ENCODE results near the gene IL17RD. TPM values are rescaled to one million over a fixed set of nuclear protein-coding genes. Genes with fewer than 3 reads are reported as not detected.

The IL17RD gene
- total and polyA plus RNA-seq, 11 donors, result 1.4 to 11.3 (median 5.4) TPM

GRCh38 chr3:57142411-57142723 is 22.8 kb downstream of the IL17RD start:
- 46 to 53% (median 51%) methylated on average over 11 of the region's 11 CpGs for WGBS, 4 donors
- DNase-seq, result no peak
- no peak overlapping the region for H3K4me3 ChIP-seq
- H3K4me1 ChIP-seq, result peaks cover 0 to 19% (median 0%) of the 10 kb centered on the region in 12 donors
- peak overlapping the region in 2 of 12 donors; percentile 18 to 44 for H3K27ac ChIP-seq
- no peak for ATAC-seq
- H3K27me3 ChIP-seq, result no peaks in the 10 kb centered on the region
- no peak for TF ChIP-seq POLR2A (IDR thresholded peaks at IDR 0.05)
- TF ChIP-seq CTCF (IDR thresholded peaks at IDR 0.05), result no peak
- no peaks in the 10 kb centered on the region for H3K36me3 ChIP-seq
- intact Hi-C loops (cut with DNase I), result no loop called here
- no peaks in the 10 kb centered on the region for H3K9me3 ChIP-seq

- WGBS, 4 donors, result 34 to 41% (median 39%) methylated on average over 5 of the region's 5 CpGs
- no peak for DNase-seq
- intact Hi-C loops (cut with DNase I), result no loop called here
- Histone ChIP-seq H3K36me3 (no peaks in the 10 kb centered on the region), H3K4me1 (peaks cover 0 to 19% (median 0%) of the 10 kb centered on the region in 12 donors), H3K27ac (peak overlapping the region in 3 of 12 donors; percentile 15 to 44 (median 18)), H3K27me3 (no peaks in the 10 kb centered on the region), H3K4me3 (no peak overlapping the region), H3K9me3 (no peaks in the 10 kb centered on the region)
- TF ChIP-seq CTCF (IDR thresholded peaks at IDR 0.05) (no peak), POLR2A (IDR thresholded peaks at IDR 0.05) (no peak)
- no peak for ATAC-seq
Measured at GRCh38 chr3:57141719-57142410, 23.3 kb downstream of the IL17RD start.

- intact Hi-C loops (cut with DNase I), result no loop called here
- Histone ChIP-seq H3K4me3 (no peak overlapping the region), H3K9me3 (no peaks in the 10 kb centered on the region), H3K27ac (no peak overlapping the region), H3K27me3 (no peaks in the 10 kb centered on the region), H3K4me1 (peaks cover 0 to 21% (median 0%) of the 10 kb centered on the region in 12 donors), H3K36me3 (no peaks in the 10 kb centered on the region)
- DNase-seq (no peak), ATAC-seq (no peak)
- WGBS, 4 donors, result 87 to 98% (median 95%) methylated on average over 5 of the region's 5 CpGs
- no peak for TF ChIP-seq POLR2A (IDR thresholded peaks at IDR 0.05)
- no peak for TF ChIP-seq CTCF (IDR thresholded peaks at IDR 0.05)
Measured at GRCh38 chr3:57140894-57141293, 24.3 kb downstream of the IL17RD start.

- WGBS, 4 donors, result 73 to 84% (median 79%) methylated on average over 5 of the region's 5 CpGs
- H3K4me3 ChIP-seq, result no peak overlapping the region
- H3K36me3 ChIP-seq, result no peaks in the 10 kb centered on the region
- no peak overlapping the region for H3K27ac ChIP-seq
- intact Hi-C loops (cut with DNase I), result no loop called here
- H3K27me3 ChIP-seq, result no peaks in the 10 kb centered on the region
- DNase-seq (no peak), ATAC-seq (no peak)
- no peaks in the 10 kb centered on the region for H3K9me3 ChIP-seq
- TF ChIP-seq CTCF (IDR thresholded peaks at IDR 0.05) (no peak), POLR2A (IDR thresholded peaks at IDR 0.05) (no peak)
- H3K4me1 ChIP-seq, result peaks cover 0 to 14% (median 5%) of the 10 kb centered on the region in 12 donors
Measured at GRCh38 chr3:57135964-57136719, 29.0 kb downstream of the IL17RD start.

Data from heart left ventricle (tissue), 16 donors.